ENCODE data around the gene SLC66A2.

SLC66A2 gene

GRCh38 chr18:79940814-79941472, 10.5 kb downstream of the SLC66A2 start:
- no peak for ATAC-seq
- TF ChIP-seq CSDC2 (CRISPR knock-in tag; IDR thresholded peaks at IDR 0.05) (no peak), PPARA (CRISPR knock-in tag; IDR thresholded peaks at IDR 0.05; ENCODE audit: borderline replicate concordance) (no peak), TOX (CRISPR knock-in tag; IDR thresholded peaks at IDR 0.05; ENCODE audit: borderline replicate concordance) (no peak), ARNTL (CRISPR knock-in tag; IDR thresholded peaks at IDR 0.05; ENCODE audit: borderline replicate concordance, low read depth) (no peak), ZNF8 (CRISPR knock-in tag; IDR thresholded peaks at IDR 0.05) (no peak), TSHZ2 (CRISPR knock-in tag; IDR thresholded peaks at IDR 0.05) (no peak), ISL1 (CRISPR knock-in tag; IDR thresholded peaks at IDR 0.05) (no peak), ZNF70 (CRISPR knock-in tag; IDR thresholded peaks at IDR 0.05) (no peak), BACH2 (CRISPR knock-in tag; IDR thresholded peaks at IDR 0.05; ENCODE audit: borderline replicate concordance) (no peak), ESRRG (CRISPR knock-in tag; IDR thresholded peaks at IDR 0.05) (no peak), OSR1 (CRISPR knock-in tag; IDR thresholded peaks at IDR 0.05) (no peak), TCF4 (CRISPR knock-in tag; IDR thresholded peaks at IDR 0.05; ENCODE audit: borderline replicate concordance) (no peak), GLIS3 (CRISPR knock-in tag; IDR thresholded peaks at IDR 0.05) (no peak), ZNF565 (CRISPR knock-in tag; conservative IDR thresholded peaks at IDR 0.05; ENCODE audit: low read depth) (no peak), ZFP30 (CRISPR knock-in tag; IDR thresholded peaks at IDR 0.05) (no peak), ZFP3 (CRISPR knock-in tag; IDR thresholded peaks at IDR 0.05) (no peak)
- TF ChIP-seq, protein P1, sequence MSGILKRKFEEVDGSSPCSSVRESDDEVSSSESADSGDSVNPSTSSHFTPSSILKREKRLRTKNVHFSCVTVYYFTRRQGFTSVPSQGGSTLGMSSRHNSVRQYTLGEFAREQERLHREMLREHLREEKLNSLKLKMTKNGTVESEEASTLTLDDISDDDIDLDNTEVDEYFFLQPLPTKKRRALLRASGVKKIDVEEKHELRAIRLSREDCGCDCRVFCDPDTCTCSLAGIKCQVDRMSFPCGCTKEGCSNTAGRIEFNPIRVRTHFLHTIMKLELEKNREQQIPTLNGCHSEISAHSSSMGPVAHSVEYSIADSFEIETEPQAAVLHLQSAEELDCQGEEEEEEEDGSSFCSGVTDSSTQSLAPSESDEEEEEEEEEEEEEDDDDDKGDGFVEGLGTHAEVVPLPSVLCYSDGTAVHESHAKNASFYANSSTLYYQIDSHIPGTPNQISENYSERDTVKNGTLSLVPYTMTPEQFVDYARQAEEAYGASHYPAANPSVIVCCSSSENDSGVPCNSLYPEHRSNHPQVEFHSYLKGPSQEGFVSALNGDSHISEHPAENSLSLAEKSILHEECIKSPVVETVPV (CRISPR knock-in tag; IDR thresholded peaks at IDR 0.05), result no peak

DNA sequence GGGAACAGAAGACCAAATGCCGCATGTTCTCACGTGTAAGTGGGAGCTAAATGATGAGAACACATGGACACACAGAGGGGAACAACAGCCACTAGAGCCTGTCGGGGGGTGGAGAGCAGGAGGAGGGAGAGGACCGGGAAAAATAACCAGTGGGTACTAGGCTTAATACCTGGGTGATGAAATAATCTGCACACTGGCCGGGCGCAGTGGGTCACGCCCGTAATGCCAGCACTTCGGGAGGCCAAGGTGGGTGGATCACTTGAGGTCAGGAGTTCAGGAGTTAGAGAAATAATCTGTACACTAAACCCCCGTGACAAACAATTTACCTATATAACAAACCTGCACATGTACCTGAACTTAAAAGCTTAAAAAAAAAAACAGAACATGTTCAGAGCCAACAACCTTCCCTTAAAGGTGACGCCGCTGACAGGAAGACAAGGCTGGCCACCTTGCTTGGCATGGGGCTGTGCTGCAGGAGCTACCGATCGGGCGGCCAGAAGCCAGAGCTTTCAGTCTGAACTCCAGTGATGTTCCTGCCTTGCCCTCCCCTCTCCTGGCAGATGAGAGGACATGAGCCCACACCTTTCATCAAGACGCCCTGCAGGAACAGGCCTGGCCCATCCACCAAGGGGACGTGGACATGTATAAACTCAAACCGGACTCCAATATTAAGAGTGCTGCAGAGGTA, 11.2 kb downstream of the SLC66A2 start:
- no peak for ATAC-seq
- TF ChIP-seq, protein P1 (CRISPR knock-in tag; IDR thresholded peaks at IDR 0.05), result no peak
- TF ChIP-seq SNAI2 (CRISPR knock-in tag; IDR thresholded peaks at IDR 0.05), result no peak
- no peak for TF ChIP-seq TOX (CRISPR knock-in tag; IDR thresholded peaks at IDR 0.05; ENCODE audit: borderline replicate concordance)
- TF ChIP-seq TCF4 (CRISPR knock-in tag; IDR thresholded peaks at IDR 0.05; ENCODE audit: borderline replicate concordance), result no peak
- no peak for TF ChIP-seq ZFP30 (CRISPR knock-in tag; IDR thresholded peaks at IDR 0.05)
- TF ChIP-seq RARB (CRISPR knock-in tag; IDR thresholded peaks at IDR 0.05), result no peak
- TF ChIP-seq, protein P2, sequence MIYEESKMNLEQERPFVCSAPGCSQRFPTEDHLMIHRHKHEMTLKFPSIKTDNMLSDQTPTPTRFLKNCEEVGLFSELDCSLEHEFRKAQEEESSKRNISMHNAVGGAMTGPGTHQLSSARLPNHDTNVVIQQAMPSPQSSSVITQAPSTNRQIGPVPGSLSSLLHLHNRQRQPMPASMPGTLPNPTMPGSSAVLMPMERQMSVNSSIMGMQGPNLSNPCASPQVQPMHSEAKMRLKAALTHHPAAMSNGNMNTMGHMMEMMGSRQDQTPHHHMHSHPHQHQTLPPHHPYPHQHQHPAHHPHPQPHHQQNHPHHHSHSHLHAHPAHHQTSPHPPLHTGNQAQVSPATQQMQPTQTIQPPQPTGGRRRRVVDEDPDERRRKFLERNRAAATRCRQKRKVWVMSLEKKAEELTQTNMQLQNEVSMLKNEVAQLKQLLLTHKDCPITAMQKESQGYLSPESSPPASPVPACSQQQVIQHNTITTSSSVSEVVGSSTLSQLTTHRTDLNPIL (CRISPR knock-in tag; IDR thresholded peaks at IDR 0.05; ENCODE audit: low read depth), result no peak
- no peak for TF ChIP-seq CSDC2 (CRISPR knock-in tag; IDR thresholded peaks at IDR 0.05)
- TF ChIP-seq ZC3H10 (CRISPR knock-in tag; IDR thresholded peaks at IDR 0.05), result no peak

GRCh38 chr18:79939096-79939495, 12.4 kb downstream of the SLC66A2 start:
- no peak for ATAC-seq
- TF ChIP-seq POU6F1 (CRISPR knock-in tag; IDR thresholded peaks at IDR 0.05; ENCODE audit: borderline replicate concordance, low read depth) (no peak), ZNF8 (CRISPR knock-in tag; IDR thresholded peaks at IDR 0.05) (no peak), ZFP30 (CRISPR knock-in tag; IDR thresholded peaks at IDR 0.05) (no peak), ZFP3 (CRISPR knock-in tag; IDR thresholded peaks at IDR 0.05) (no peak), TSHZ2 (CRISPR knock-in tag; IDR thresholded peaks at IDR 0.05) (no peak), ISL1 (CRISPR knock-in tag; IDR thresholded peaks at IDR 0.05) (no peak), ZNF565 (CRISPR knock-in tag; conservative IDR thresholded peaks at IDR 0.05; ENCODE audit: low read depth) (no peak), TCF4 (CRISPR knock-in tag; IDR thresholded peaks at IDR 0.05; ENCODE audit: borderline replicate concordance) (no peak), ZC3H10 (CRISPR knock-in tag; IDR thresholded peaks at IDR 0.05) (no peak), OSR1 (CRISPR knock-in tag; IDR thresholded peaks at IDR 0.05) (no peak), ZNF70 (CRISPR knock-in tag; IDR thresholded peaks at IDR 0.05) (no peak), SNAI2 (CRISPR knock-in tag; IDR thresholded peaks at IDR 0.05) (no peak)
- TF ChIP-seq, protein P1 (CRISPR knock-in tag; IDR thresholded peaks at IDR 0.05), result no peak

Data from SK-N-SH treated with all-trans-retinoic acid at 6 μM for 48 hours (cell line).